Activated effector memory CD4-positive, alpha-beta T cell treated with Interleukin-2 at 50 U/mL for 16 hours (primary cell): ENCODE results near the gene CNTFR.

ENCODE experiments used
- DNase-seq: peaks from one replicate; pipeline ENCODE4 v3.0.0-alpha.2; 2020

Gene CNTFR

GRCh38 chr9:34588671-34589635 is 571 bp downstream of the CNTFR start:
- DNase-seq, result no peak

- DNase-seq, result no peak
Observed at GRCh38 chr9:34587271-34587670, 2.3 kb downstream of the CNTFR start.

- DNase-seq, result no peak
Observed at GRCh38 chr9:34585946-34586669, 3.4 kb downstream of the CNTFR start.

- DNase-seq, result no peak
Observed at GRCh38 chr9:34584970-34585369, 4.6 kb downstream of the CNTFR start.

- no peak for DNase-seq
Observed at GRCh38 chr9:34582787-34583186, 6.7 kb downstream of the CNTFR start.

GRCh38 chr9:34581318-34581717 is 8.2 kb downstream of the CNTFR start:
- DNase-seq, result no peak

- DNase-seq, result no peak
Observed at GRCh38 chr9:34580358-34580757, 9.2 kb downstream of the CNTFR start.

- DNase-seq, result no peak
Observed at GRCh38 chr9:34579808-34580163, 9.7 kb downstream of the CNTFR start.

GRCh38 chr9:34579104-34579807 is 10.3 kb downstream of the CNTFR start:
- DNase-seq, result no peak

GRCh38 chr9:34578241-34579103 is 11.1 kb downstream of the CNTFR start:
- DNase-seq, result no peak

GRCh38 chr9:34577400-34578240 is 11.9 kb downstream of the CNTFR start:
- DNase-seq, result no peak

GRCh38 chr9:34576597-34577399 is 12.7 kb downstream of the CNTFR start:
- DNase-seq, result no peak

GRCh38 chr9:34575862-34576596 is 13.5 kb downstream of the CNTFR start:
- no peak for DNase-seq

- no peak for DNase-seq
Observed at GRCh38 chr9:34575241-34575640, 14.3 kb downstream of the CNTFR start.

- DNase-seq, result no peak
Observed at GRCh38 chr9:34574571-34574970, 15.0 kb downstream of the CNTFR start.

- no peak for DNase-seq
Observed at GRCh38 chr9:34573599-34574325, 15.8 kb downstream of the CNTFR start.

- DNase-seq, result no peak
Observed at GRCh38 chr9:34572628-34573027, 16.9 kb downstream of the CNTFR start.

- no peak for DNase-seq
Observed at GRCh38 chr9:34572092-34572491, 17.4 kb downstream of the CNTFR start.

- no peak for DNase-seq
Observed at GRCh38 chr9:34571481-34571810, 18.1 kb downstream of the CNTFR start.
